Activated CD4-positive, alpha-beta T cell treated with anti-CD3 and anti-CD28 coated beads, Interleukin-2, amount 10 ng/mL, durations not matched to agents 7 days and 5 days (primary cell): ENCODE data around the gene SRSF11. TPM values are rescaled to one million over a fixed set of nuclear protein-coding genes. Genes with fewer than 3 reads are reported as not detected.
A peak's percentile ranks its signal among the peaks of the same experiment; 100 is the strongest.
"Not testable (repeated sequence)": the region's sequence is repeated elsewhere in the genome, so short reads cannot be mapped to it uniquely, and the experiment has no call there.

Experiments
- CTCF ChIA-PET: fragments of 350-600 bp; sonication (Branson Sonifier 250); formaldehyde crosslinking; loops from one replicate; lab custom pipeline; 2021; ENCODE audit warnings: antibody characterized with exemption; lab: Charles Lee
- POLR2A ChIA-PET: fragments of 350-600 bp; sonication (Branson Sonifier 250); formaldehyde crosslinking; loops from one replicate; lab custom pipeline; 2021; ENCODE audit warnings: antibody characterized with exemption; lab: Charles Lee
- DNase-seq: peaks from one replicate; pipeline ENCODE4 v3.0.0-alpha.2; 2020
- H3K27ac Mint-ChIP-seq: one replicate; pipeline ENCODE4 v1.8.0; 2021; ENCODE audit warnings: mild to moderate bottlenecking, moderate library complexity, mixed read lengths
- H3K27me3 Mint-ChIP-seq: one replicate; pipeline ENCODE4 v1.8.0; 2021; ENCODE audit warnings: mixed read lengths
- H3K36me3 Mint-ChIP-seq: one replicate; pipeline ENCODE4 v1.8.0; 2021; ENCODE audit warnings: low read depth, mixed read lengths
- H3K4me1 Mint-ChIP-seq: one replicate; pipeline ENCODE4 v1.8.0; 2021; ENCODE audit warnings: mixed read lengths
- H3K4me3 Mint-ChIP-seq: one replicate; pipeline ENCODE4 v1.8.0; 2021; ENCODE audit warnings: mild to moderate bottlenecking, moderate library complexity, mixed read lengths
- H3K9me3 Mint-ChIP-seq: one replicate; pipeline ENCODE4 v1.8.0; 2021; ENCODE audit warnings: mixed read lengths
- total RNA-seq, 2 experiments: library from RNA; stranded (reverse); gene quantifications; one replicate each; pipeline ENCODE4 v1.2.3, GENCODE V29; 2021

Gene SRSF11, protein sequence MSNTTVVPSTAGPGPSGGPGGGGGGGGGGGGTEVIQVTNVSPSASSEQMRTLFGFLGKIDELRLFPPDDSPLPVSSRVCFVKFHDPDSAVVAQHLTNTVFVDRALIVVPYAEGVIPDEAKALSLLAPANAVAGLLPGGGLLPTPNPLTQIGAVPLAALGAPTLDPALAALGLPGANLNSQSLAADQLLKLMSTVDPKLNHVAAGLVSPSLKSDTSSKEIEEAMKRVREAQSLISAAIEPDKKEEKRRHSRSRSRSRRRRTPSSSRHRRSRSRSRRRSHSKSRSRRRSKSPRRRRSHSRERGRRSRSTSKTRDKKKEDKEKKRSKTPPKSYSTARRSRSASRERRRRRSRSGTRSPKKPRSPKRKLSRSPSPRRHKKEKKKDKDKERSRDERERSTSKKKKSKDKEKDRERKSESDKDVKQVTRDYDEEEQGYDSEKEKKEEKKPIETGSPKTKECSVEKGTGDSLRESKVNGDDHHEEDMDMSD
- 100 to 1,000 TPM; 188 to 204 TPM for total RNA-seq

DNA sequence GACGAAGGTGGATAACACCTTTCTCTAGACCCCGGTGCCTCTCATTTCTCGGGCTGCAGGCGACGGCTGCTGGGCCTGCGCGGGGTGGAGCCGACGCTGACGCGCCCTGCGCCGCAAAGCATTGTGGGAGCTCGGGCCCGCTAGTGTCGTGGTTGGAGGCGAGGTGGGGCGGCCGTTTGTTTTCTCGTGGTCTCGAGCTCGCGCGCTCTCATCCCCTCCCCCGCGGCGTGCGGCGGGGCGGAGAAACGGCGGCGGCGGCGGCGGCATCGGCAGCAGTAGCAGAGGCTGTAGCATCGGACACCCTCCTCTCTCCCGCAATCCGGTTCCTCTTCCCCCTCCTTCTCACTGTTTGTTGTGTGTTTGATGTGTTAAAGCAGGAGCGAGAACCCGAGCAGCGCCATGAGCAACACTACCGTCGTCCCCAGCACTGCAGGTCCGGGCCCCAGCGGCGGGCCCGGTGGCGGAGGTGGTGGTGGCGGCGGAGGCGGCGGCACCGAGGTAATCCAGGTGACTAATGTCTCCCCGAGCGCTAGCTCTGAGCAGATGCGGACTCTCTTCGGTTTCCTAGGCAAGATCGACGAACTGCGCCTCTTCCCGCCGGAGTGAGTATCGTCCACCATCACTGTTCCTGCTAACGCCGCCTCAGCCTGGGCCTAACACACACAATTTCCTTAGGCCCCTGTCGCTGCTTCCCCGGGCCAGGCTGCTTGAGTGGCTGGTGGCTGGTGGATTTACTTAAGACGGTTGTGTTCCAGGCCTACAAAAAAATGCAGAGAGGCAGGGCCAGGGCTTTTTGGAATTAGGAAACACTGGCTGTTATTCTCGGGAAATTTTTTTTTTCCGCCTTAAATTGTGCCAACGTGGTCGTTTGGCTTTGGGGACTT lies at the start of gene SRSF11:
Gene SRSF11, plus strand, starts transcription at position 143 of the 884 bp plus-strand sequence. Its CDS starts 257 bp downstream, at position 400.
- CTCF ChIA-PET, result interaction anchor here (0.6 to 2.2 kb wide), 8 partner anchors 9 to 325 kb away, joined by 3 to 7 read pairs (median 3); no protein-coding TSS in a partner anchor
- Mint-ChIP-seq H3K4me1 (peaks cover 48% of the 10 kb centered on the region), H3K27me3 (no peaks in the 10 kb centered on the region), H3K36me3 (peaks cover 38% of the 10 kb centered on the region), H3K4me3 (peak within 1 kb of the TSS; percentile 85), H3K27ac (peak within 1 kb of the TSS; percentile 97), H3K9me3 (no peaks in the 10 kb centered on the region)
- DNase-seq, result peak; percentile 96
- POLR2A ChIA-PET, result interaction anchor here (0.5 to 1.5 kb wide), 3 partner anchors 13 to 132 kb away, joined by 3 to 5 read pairs (median 4); partner anchors contain the start of gene LRRC40

DNA sequence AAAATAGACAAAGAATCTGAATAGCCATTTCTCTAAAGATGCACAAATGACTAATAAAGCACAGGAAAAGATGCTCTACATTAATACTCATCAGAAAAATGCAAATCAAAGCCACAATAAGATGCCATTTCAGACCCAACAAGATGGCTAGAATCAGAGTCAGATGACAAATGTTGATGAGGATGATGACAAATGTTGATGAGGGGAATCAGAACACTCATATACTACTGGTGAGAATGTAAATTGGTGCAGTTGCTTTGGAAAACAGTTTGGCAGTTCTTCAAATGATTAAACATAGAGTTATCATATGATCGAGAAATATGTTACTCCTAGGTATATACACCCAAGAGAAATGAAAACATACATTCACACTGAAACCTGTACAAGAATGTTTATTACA lies 49.7 kb upstream of the SRSF11 start:
- ChIA-PET CTCF (no interaction called here), POLR2A (no interaction called here)
- Mint-ChIP-seq H3K27ac (no peak overlapping the region), H3K27me3 (no peaks in the 10 kb centered on the region), H3K4me1 (peaks cover 6% of the 10 kb centered on the region), H3K36me3 (peaks cover 13% of the 10 kb centered on the region), H3K9me3 (no peaks in the 10 kb centered on the region), H3K4me3 (no peak overlapping the region)
- DNase-seq, result no peak

DNA sequence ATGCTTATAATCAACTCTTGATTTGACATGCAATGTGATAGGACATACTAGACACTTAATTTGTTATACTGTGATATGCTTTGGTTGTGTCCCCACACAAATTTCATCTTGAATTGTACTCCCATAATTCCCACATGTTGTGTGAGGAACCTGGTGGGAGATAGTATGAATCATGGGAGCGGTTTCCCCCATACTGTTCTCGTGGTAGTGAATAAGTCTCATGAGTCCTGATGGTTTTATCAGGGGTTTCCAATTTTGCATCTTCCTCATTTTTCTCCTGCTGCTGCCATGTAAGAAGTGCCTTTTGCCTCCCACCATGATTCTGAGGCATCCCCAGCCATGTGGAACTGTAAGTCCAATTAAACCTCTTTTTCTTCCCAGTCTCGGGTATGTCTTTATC lies 36.0 kb upstream of the SRSF11 start:
- H3K4me3 Mint-ChIP-seq, CTCF ChIA-PET, H3K27ac Mint-ChIP-seq, DNase-seq, POLR2A ChIA-PET, H3K27me3 Mint-ChIP-seq, H3K9me3 Mint-ChIP-seq, H3K4me1 Mint-ChIP-seq: not testable (repeated sequence)
- peaks cover 11% of the 10 kb centered on the region for H3K36me3 Mint-ChIP-seq

DNA sequence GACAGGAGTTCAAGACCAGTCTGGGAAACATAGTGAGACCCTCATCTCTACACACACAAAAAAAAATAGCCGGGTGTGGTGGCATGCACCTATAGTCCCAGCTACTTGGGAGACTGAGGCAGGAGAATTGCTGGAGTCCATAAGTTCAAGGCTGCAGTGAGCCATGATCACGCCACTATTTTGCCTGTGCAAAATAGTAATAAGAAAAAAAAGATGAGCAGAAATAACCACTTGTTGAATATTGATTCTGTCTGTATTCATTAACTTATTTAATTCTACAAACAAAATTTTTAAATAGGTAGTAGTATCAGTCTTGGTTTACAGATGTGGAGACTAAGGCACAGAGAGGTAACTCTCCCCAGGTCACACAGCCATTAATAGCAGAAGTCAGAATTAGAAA lies 32.7 kb upstream of the SRSF11 start:
- Mint-ChIP-seq H3K27ac (no peak overlapping the region), H3K4me1 (peaks cover 2% of the 10 kb centered on the region), H3K27me3 (no peaks in the 10 kb centered on the region), H3K4me3 (no peak overlapping the region), H3K9me3 (no peaks in the 10 kb centered on the region), H3K36me3 (peaks cover 11% of the 10 kb centered on the region)
- ChIA-PET POLR2A (no interaction called here), CTCF (no interaction called here)
- DNase-seq, result no peak

DNA sequence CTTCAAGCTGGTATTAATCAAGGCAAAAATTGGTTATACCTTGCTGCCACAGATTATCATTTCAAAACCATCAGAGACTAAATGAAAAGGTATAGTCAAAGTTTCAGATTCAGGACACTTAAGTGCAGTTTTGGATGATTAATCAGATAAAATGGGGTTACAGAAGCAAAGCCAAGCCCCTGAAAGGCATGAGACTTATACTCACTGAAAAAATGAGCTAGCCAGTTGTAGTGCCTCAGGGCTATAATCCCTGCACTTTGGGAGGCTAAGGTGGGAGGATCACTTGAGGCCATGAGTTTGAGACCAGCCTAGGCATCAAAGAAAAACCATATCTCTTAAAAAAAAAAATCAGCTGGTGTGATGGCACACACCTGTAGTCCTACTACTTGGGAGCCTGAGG lies 31.0 kb upstream of the SRSF11 start:
- peaks cover 2% of the 10 kb centered on the region for H3K4me1 Mint-ChIP-seq
- H3K9me3 Mint-ChIP-seq, result no peaks in the 10 kb centered on the region
- ChIA-PET POLR2A (no interaction called here), CTCF (no interaction called here)
- H3K27me3 Mint-ChIP-seq, result no peaks in the 10 kb centered on the region
- no peak overlapping the region for H3K27ac Mint-ChIP-seq
- H3K36me3 Mint-ChIP-seq, result peaks cover 10% of the 10 kb centered on the region
- H3K4me3 Mint-ChIP-seq, result no peak overlapping the region
- DNase-seq, result no peak

DNA sequence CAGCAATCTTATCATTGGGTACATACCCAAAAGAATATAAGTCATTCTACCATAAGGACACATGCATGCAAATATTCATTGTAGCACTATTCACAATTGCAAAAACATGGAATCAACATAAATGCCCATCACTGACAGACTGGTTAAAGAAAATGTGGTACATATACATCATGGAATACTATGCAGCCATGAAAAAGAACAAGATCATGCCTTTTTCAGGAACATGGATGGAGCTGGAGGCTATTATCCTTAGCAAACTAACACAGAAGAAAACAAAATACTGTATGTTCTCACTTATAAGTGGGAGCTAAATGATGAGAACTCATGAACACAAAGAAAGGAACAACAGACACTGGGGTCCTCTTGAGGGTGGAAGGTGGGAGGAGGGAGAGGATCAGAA lies 28.7 kb upstream of the SRSF11 start:
- H3K4me1 Mint-ChIP-seq, H3K27ac Mint-ChIP-seq, CTCF ChIA-PET, H3K27me3 Mint-ChIP-seq, H3K4me3 Mint-ChIP-seq, H3K36me3 Mint-ChIP-seq, DNase-seq, H3K9me3 Mint-ChIP-seq, POLR2A ChIA-PET: not testable (repeated sequence)

DNA sequence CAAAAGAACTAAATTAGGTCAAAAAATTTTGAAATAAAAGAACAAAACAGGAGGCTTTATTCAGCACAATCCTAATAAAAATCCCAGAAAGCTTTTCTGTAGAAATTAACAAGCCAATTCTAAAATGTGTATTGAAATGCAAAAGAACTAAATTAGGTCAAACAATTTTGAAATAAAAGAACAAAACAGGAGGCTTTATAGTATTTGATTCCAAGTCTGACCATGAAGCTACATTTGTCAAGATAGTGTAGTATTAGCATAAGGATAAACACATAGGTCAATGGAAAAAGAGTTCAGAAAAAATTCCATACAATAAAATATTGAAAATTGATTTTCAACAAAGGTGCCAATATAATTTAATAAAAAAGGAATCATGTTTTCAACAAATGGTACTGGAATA lies 26.6 kb upstream of the SRSF11 start:
- ChIA-PET CTCF (interaction anchor here (1.2 kb wide), 1 partner anchor 61 kb away, joined by 3 read pairs; no protein-coding TSS in a partner anchor), POLR2A (no interaction called here)
- peaks cover 2% of the 10 kb centered on the region for H3K4me1 Mint-ChIP-seq
- DNase-seq, result no peak
- no peaks in the 10 kb centered on the region for H3K9me3 Mint-ChIP-seq
- no peaks in the 10 kb centered on the region for H3K27me3 Mint-ChIP-seq
- no peak overlapping the region for H3K27ac Mint-ChIP-seq
- H3K4me3 Mint-ChIP-seq, result no peak overlapping the region
- H3K36me3 Mint-ChIP-seq, result peaks cover 2% of the 10 kb centered on the region

DNA sequence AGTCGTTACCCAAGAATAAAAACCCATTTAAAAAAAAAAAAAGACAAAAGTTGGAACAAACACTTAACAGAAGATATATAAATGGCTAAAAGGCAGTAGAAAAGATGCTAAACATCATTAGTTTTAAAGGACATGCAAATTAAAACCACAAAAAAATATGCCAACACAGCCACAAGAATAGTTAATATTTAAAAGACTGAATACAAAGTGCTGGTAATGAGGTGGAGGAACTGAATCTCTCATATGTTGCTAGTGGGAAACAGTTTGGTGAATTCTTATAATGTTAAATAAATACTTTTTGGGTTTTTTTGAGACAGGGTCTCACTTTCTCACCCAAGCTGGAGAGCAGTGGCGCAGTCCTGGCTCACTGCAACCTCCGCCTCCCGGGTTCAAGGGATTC lies 25.8 kb upstream of the SRSF11 start:
- Mint-ChIP-seq H3K4me1 (peaks cover 2% of the 10 kb centered on the region), H3K27me3 (no peaks in the 10 kb centered on the region), H3K9me3 (no peaks in the 10 kb centered on the region), H3K27ac (no peak overlapping the region), H3K4me3 (no peak overlapping the region), H3K36me3 (peaks cover 2% of the 10 kb centered on the region)
- no peak for DNase-seq
- ChIA-PET CTCF (no interaction called here), POLR2A (no interaction called here)

DNA sequence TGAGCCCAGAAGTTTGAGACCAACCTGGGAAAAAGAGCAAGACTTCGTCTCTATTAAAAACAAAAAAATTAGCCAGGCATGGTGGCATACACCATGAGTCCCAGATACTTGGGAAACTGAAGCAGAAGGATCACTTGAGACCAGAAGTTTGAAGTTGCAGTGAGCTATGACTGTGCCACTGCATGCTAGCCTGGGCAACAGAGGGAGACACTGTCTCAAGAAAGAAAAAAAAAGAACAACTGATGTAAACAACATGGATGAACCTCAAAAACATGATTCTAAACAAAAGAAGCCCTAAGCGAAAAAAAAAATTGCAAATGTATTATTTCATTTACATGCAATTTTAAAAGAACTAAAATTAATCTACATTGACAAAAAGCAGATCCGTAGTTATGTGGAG lies 24.8 kb upstream of the SRSF11 start:
- Mint-ChIP-seq H3K27ac (no peak overlapping the region), H3K9me3 (no peaks in the 10 kb centered on the region), H3K36me3 (peaks cover 5% of the 10 kb centered on the region), H3K27me3 (no peaks in the 10 kb centered on the region), H3K4me3 (no peak overlapping the region), H3K4me1 (peaks cover 5% of the 10 kb centered on the region)
- ChIA-PET CTCF (no interaction called here), POLR2A (interaction anchor here (0.6 kb wide), 1 partner anchor 29 kb away, joined by 3 read pairs; no protein-coding TSS in a partner anchor)
- DNase-seq, result no peak

DNA sequence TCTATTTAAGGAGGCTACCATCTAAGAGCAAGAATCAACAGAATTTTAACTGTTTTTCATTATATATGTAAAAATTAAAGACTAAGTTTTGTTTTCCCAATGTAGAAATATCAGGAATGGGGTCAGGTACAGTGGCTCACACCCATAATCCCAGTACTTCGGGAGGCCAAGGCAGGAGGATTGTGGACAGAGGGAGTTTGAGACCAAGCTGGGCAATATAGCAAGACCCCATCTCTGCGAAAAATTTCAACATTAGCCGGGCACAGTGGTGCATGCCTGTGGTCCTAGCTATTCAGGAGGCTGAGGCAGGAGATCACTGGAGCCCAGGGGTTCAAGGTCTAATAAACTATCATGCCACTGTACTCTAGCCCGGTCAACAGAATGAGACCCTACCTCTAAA lies 21.1 kb upstream of the SRSF11 start:
- POLR2A ChIA-PET, result no interaction called here
- Mint-ChIP-seq H3K27me3 (no peaks in the 10 kb centered on the region), H3K4me1 (peaks cover 32% of the 10 kb centered on the region), H3K4me3 (no peak overlapping the region), H3K36me3 (peaks cover 9% of the 10 kb centered on the region), H3K9me3 (no peaks in the 10 kb centered on the region), H3K27ac (no peak overlapping the region)
- DNase-seq, result no peak
- CTCF ChIA-PET, result no interaction called here

DNA sequence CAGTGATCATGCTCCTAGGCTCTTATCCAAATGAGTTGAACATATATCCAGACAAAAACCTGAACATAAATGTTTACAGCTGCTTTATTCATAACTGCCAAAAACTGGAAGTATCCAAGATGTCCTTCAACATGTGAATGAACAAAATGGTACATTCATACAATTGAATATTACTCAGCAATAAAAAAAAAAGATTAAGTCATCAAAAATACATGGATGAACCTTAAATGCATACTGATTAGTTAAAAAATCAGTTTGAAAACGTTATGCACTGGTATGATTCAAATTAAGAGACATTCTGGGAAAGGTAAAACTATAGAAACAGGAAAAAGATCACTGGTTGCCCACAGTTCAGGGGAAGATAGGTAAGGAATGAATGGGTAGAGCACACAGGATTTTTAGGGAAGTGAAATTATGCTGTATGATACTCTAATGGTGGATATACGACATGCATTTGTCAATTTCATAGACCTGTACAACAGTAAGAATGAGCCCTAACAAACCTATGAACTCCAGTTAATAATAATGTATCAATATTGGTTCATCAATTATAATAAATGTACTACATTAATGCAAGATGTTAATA lies 18.9 kb upstream of the SRSF11 start:
- Mint-ChIP-seq H3K4me3 (no peak overlapping the region), H3K4me1 (peaks cover 44% of the 10 kb centered on the region)
- CTCF ChIA-PET, result interaction anchor here (0.7 kb wide), 1 partner anchor 876 kb away, joined by 3 read pairs; no protein-coding TSS in a partner anchor

DNA sequence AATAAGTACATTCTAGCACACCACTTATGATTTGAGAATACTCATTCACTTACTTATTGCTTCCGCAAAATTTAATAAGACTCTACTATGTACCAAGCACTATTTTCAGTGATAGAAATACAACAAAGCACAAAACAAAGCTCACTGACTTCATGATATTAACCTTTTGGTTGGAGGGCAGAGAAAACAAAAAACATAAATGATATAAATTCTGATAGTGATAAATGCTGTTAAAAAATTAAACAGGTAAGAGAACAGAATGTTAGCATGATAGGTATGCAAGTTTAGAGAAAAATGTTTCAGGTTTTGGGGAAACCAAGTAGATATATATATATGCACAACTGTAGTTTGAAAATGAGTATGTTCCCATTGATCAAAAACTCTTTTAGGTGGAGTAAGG lies 17.0 kb upstream of the SRSF11 start:
- peak overlapping the region; percentile 100 for H3K27ac Mint-ChIP-seq
- no peak for DNase-seq
- POLR2A ChIA-PET, result interaction anchor here (1.3 kb wide), 1 partner anchor 149 kb away, joined by 4 read pairs; no protein-coding TSS in a partner anchor
- H3K36me3 Mint-ChIP-seq, result peaks cover 22% of the 10 kb centered on the region
- CTCF ChIA-PET, result interaction anchor here (0.6 kb wide), 1 partner anchor 42 kb away, joined by 3 read pairs; no protein-coding TSS in a partner anchor
- no peaks in the 10 kb centered on the region for H3K9me3 Mint-ChIP-seq
- H3K4me1 Mint-ChIP-seq, result peaks cover 60% of the 10 kb centered on the region
- H3K4me3 Mint-ChIP-seq, result peak overlapping the region; percentile 100
- no peaks in the 10 kb centered on the region for H3K27me3 Mint-ChIP-seq

More for the DNA sequence above, 18.9 kb upstream of the SRSF11 start:
- Mint-ChIP-seq H3K36me3 (peaks cover 9% of the 10 kb centered on the region), H3K9me3 (no peaks in the 10 kb centered on the region), H3K27ac (peak overlapping the region; percentile 15), H3K27me3 (no peaks in the 10 kb centered on the region)
- DNase-seq, result no peak
- POLR2A ChIA-PET, result no interaction called here
